DMS114 treated with DMSO at 0.1 percent for 48 hours (cell line): ENCODE results near the gene SAMD4A.

Experiments
- DNase-seq: peaks from one replicate; lab custom pipeline; 2025; ENCODE audit not compliant: unreplicated experiment; lab: John Stamatoyannopoulos, UW

SAMD4A gene

DNA sequence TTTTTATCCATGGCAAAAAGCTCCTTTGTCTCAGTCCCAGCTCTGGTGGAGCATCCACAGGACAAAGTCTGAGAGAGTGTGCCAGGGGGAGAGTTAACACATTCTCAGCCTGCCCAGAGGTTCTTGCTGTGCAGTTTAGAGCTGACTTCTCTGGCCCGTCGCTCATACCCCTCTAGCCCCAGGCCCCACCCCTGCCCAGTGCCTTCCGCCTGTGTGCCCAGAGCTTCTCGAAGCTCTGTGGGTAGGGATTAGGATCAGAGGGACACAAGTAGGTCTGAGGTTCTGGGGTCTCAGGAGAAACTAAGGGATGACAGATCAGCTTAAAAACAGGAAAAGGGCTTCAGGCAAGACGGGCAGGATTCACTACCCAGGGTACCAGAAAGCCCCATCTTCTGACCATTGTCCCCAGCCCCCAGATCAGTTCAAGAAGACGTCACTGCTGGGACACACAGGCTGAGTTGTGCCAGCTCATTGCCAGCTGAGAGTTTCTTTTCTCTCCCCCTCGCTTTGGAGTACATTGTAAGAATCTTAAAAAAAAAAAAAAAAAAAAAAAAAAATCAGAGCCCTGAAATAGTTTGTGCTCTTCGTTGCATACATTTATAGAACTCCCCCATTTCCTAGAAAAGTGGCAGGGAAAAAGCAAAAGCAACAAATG, 208.7 kb downstream of the SAMD4A start:
- no peak for DNase-seq

DNA sequence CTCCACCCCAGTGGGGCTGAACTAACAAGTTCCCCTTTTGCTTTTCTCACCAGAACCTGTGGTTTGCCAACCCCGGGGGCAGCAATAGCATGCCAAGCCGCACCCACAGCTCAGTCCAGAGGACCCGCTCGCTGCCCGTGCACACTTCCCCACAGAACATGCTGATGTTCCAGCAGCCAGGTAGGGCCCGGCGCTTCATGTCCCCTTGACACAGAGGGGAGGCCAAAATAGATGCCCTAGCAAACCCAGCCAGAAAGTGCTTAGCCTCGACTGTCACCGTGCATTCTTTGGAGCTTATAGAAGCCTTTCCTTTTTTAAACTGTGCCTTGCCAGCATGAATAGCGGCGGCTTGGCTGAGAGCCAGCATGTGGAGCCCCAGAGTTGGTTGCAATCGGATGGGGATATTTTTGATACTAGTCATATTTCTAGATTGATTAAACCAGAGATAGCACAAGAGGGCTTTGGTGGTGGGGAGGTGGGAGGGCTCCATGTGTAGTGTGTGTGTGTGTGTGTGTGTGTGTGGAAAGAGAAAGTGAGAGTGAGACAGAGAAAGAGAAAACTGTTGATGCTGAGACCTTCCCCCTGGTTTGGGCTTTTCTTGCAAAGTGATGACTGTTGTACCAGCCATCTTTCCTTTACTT, 209.6 kb downstream of the SAMD4A start:
- DNase-seq, result no peak

DNA sequence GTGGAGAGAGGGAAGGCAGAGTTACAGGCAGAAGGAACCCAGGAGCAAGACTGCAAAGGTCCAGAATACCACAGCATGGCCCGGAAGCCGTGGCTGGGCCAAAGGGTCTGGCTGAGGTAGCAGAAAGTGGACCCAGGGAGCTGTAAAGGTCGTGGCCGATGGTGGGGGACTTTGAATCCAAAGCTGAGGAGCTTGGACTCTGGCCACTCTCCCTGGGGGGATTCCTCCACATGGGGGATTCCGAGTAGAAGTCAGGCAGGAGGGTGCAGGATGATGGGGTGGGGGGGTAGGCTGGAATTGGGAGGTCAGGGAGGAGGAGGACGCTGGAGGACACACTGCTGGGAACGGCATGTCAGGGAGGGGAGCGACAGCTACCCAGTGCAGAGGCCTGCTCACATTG, 210.5 kb downstream of the SAMD4A start:
- DNase-seq, result no peak

DNA sequence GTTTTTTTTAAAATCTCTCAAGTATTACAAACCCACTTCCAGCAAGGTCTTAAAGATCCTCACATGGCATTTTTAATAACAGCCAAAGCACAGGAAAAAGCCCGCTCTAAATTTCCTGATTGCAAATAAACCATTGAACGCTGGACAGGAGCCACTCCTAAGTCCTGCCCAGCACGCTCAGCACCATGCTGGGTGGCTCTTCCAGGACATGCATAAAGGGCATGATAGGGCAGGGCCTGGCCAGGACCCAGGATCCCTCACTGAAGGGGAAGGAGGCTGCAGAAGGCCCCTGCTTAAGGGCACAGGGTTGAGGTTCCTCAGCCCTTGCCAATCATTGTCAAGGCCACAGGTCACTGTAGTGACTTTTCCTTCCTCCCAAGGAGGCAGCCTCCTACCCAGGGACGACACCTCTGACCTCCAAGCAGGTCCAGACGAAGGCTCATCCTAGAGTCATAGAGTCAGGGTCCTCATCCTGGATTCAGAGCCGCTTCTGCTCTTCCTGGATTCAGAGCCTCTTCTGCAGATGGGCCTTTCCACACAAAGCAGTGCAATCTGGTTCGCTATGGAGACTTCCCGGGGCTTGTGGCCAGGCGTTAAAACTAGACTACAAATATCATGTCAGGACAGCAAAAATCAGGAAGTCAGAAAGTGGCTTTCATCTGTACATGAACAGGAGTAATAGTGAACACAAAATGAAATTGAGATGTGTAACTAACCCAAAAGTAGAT, 211.9 kb downstream of the SAMD4A start:
- DNase-seq, result no peak

DNA sequence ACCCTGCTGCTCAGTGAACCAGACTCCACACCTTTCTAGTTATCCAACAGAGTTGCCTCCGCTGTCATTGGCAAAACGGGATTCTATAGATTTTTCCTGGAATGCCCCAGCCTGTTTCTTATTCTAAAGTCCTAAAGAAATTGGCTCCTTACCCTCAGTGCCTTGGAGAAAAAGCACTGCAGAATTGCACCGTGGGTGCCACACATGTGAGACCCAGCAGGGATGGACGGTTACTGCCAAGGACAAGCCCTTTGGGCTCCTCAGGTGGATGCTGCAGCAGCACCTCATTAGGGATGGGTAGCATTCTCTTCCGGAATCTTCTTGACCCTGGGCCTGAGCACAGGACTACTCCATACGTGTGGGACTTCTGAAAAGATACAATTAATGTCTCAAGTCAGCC, 214.2 kb downstream of the SAMD4A start:
- DNase-seq, result no peak

DNA sequence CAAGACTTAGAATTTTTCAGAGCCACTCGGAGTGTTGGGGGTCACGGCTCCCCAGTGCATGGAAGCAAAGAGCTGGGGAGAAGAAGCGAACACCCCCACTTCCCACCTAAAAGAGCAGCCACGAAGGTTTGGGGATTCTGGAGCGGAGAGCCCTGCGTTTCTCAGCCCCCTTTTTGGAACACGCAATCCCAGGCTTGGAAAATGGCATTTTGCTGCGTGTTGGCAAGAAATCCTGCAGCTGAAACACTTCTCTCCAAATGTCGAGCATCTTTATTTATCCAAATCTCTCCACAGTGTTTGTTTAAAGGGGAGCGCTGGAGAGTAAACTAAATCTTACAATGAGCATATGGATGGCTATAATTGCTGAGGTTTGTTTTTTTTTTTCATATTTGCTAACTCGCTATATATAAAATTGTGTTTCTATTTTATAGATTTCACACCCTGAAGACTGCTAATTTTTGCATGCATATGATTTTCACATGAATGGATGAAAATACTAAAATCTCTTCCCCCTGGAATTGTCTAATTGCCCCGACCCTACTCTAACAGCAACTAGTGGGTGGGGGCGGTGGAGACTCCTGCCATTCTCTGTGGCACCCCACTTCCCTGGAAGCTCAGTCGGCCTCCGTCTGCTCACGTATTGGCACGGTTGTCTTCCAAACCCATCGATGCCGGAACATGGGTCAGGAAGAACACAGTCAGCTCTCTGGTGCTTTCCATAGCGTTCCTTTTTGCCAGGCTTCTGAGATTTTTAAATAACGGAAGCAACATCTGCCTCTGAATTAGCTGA, 215.2 kb downstream of the SAMD4A start:
- DNase-seq, result no peak

DNA sequence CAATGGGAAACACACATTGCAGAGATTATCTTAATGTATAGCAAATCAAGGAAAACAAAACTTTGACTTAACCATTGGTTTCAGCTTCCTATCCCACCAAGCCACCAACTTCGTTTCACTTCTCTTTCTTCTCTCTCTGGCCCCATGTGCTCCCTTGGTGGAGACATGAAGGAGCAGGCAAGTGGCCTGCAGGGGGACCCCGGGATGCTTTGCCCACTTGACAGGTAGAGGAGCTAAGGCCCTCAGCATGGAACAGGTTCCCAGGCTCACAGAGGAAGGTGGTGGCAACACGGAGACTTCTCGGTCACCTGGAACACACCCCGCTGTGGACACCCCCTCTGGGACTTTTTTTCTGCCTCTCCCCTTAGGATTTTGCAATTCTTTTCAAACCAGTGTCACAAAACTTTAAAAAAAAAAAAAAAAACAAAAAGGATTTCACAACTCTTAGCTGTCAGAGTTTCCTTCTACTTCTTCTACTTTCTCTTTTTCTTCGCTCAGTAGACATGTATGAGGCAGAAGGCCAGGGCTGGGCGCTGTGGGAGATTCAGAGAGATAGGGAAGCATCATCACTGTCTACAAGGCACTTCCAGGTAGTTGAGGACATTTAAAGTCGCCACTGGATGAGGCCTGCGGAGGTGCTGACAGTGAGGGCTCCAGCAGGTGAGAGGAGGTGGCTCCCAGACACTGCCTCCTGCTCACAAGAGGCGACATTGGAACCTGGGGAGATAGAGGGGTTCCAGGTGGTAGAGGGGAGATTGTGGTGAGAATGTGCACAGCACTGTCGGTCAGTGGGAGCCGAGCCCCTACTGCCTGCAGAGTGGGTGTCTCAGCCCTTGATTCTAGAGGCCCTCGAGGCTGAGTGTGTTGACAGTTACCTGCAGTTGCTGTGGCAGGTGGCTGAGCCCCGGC, 216.1 kb downstream of the SAMD4A start:
- no peak for DNase-seq

DNA sequence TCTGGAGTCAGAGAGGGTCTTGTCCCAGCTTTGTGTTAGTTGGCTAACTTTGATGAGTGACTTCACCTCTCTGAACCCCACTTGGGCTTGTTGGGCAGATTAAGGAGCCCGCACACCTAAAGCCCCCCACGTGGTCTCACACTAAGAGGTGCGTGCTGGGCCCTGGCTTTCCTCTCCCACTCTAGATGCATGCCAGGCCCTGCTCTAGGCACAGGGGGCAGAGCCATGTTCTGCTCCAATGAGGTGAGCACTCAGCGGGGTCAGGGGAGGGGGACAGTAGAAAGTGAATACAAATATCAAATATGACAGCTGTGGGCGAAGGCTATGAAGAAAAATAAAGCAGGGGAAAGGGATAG, 216.7 kb downstream of the SAMD4A start:
- DNase-seq, result no peak

DNA sequence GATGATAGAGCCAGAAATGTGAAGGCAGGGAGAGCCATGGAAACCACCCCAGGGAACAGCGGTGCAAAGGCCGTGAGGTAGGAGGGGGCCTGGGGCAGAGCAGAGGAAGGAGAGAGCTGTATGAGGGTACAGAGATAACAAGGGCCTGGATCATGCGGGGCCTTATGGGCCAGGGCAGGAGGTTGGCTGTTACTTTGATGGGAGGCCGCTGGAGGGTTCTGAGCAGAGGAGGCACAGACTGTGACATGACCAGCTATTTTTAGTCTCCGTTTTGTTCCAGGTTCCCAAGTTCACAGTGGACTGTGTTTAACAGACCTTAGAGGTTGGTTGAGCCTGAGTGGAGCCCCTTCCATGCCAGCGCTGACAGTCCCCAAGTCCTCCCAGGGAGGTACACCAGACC, 217.1 kb downstream of the SAMD4A start:
- DNase-seq, result no peak

DNA sequence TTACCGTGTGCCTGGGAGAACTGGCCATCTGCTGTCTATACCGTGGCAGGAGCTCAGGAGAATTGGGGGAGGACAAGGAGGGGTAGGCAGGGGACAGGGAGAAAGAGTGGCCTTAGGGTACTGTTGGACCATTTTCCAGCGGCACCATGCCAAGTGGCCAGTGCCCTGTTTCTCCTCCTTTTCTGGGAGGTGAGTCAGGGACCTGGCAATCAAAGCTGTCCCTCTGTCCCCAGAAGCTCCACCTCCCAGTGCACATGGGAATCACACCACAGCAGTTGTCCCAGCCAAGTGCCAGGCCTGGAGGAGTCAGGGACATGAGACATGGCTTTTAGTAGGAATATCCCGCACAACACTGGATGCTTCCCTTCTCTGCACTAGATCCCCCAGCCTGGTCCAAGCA, 217.7 kb downstream of the SAMD4A start:
- no peak for DNase-seq

DNA sequence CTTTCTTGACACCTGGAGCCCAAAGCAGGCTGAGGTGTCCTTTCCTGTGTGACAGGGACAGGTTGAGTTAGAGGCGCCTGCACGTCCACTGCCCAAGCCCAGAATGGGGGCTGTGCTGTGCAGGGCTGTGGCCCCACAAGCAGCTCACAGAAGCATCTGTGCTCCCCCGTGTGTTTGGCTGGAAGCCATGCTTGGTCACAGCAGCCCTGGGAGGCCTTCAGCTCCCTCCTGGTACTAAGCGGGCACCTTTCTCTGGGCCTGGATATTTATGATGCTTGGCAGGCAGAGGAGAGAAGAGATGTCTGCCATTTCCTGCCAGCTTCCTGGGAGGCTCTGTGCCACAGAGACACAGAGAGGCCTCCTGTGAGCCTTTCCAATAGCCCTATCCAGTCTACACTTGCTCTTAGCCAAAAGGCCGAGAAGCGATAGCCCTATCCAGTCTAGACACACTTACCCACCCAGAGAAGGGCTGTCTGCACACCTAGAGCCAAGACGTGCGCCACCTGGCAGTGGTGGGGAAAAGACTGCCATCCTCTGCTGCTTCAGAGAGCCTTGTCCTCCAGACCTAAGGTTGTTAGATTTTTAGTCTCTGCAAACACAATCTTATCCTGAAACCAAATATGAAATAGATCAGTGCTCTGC, 218.3 kb downstream of the SAMD4A start:
- no peak for DNase-seq

DNA sequence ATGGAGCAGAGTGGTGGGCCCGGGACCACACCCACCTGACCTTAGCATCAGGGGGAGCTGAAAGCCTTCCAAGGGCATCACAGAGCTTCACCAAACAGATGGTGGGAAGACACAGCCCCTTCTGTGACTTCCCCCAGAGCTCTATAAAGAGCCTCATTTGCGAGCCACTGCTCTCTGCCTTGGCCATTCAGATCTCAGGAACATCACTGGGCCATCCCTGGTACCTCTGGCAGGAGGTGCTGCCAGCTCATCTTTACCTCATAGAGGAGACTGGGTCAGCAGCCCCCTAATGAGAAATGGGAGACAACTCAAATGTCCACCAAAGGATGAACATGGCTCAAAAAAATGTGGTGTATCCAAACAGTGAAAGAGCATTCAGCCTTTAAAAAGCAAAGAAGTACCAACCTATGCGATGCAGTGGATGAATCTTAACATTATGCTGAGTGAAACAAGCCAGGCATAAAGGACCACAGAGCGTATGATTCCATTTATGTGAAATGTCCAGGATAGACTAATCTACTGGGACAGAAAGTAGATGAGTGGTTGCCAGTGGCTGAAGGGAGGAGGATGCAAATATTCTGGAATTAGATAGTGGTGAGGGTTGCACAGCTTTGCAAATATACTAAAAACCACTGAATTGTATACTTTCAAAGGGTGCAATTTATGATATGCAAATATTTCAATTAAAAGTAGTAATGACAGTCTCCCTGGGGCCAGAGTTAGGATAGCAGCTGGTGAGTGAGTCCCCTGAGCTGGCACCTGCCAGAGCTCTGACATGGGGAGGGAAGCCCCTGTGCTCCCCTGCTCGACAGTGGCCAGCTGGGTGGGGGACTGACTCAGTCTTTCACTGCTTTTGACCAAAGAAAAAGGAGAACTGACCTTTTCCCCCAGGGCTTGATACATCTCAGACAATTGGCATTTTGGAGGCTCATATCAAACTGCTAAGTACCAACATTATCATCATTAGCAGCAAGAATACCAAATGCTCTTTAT, 219.1 kb downstream of the SAMD4A start:
- DNase-seq, result no peak

DNA sequence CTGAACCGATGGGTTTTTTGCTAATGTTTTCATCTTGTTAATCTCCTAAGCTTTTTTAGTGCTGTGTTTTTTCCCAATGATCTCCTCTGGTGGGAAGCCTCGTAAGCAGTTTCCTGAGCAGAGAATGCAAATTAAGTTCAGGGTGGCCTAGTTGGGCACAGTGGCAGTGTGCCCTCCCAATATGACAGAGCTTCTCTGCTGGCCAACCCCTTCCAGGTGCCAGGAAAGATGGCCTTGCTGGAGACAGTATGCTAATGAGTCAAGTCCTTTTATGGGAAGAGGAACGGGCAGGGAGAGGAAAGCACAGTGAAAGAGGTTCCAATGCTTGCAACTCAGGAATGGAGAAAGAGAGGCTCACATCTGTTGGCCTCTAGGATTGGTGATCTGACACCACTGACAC, 219.9 kb downstream of the SAMD4A start:
- DNase-seq, result no peak

DNA sequence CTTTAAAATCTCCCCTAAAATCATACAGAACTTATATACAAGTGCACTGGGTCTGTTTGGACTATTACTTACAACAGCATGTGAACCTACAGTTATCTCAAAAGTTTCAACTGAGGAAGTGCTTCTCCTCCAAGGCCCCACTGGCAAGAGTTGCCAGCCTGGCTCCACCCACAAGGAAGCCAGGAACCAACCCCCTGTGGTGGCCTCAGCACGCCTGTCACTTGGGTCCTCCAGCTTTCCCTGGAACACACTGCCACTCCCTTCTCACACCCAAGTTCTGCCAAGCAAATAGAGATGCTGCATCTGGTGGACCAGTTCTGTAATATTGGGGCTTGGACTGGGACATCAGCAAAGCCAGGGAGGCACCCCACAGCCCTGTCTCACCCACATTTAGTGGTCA, 220.3 kb downstream of the SAMD4A start:
- no peak for DNase-seq

DNA sequence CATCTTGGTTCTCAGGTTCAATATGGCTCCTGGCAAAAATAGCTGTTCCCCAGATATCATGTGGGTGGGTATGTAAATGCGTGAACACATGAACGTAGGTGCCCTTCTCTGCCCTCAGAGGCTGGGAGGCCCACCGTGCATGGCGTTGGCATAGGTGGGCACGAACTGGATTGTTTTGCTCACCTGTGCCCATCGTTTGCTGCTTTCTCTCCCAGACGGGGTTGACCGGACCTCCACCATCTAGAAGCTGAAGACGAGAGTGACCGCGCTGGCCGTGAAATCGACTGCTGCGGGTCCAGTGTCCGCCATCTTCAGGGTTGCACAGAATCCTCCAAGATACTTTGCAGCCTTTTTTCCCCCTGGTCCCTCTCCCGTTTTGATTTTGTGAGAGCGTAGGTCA, 221.8 kb downstream of the SAMD4A start:
- no peak for DNase-seq

DNA sequence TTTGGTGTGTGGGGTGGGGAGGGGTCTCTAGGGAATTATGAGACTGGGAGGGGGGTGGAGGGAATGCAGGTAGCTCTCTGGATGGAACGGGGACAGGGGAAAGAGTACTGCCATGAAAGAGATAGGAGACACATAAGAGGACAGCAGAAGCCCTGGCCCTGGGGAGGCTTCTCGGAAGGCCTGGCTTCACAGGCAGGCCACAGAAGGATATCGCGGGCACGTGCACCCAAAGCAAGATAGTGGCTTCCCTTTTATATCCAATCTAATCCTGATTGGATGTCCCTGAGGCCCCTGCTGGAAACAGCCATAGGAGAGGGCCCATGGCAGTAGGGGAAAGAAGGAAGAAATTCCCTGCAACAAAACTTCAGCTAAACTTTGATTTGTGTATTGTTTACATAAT, 222.2 kb downstream of the SAMD4A start:
- DNase-seq, result no peak

DNA sequence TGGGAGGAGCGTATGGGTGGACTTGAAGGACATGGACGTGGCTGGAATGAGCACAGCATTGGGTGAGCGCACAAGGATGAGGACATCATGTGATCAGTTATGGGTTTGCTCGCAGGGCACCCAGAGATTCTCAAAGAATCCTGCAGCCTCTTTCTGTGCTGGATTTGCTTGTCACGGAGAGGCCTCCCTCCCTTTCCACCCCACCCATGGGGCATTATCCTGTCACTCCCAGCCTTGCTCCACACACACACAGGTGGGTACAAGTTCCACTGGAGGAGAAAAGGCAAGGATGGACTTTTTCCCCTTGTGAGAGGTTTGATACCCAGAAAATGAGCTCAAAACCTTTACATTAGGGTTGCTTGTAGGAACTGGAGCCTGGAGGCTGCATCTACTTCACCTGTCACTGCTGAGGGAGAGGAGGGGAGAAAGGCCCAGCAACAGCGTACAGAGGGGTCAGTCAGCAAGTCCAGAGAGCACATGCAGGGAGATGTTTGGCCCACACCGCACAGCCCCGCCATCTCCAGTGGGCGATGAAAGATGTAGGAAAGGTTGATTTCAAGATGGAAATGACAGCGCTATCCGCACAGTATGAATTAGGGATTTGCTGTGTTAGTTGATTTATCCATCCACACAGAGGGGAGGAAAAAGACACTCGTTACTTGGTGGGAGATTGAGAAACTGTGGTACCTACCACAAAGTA, 223.0 kb downstream of the SAMD4A start:
- no peak for DNase-seq

DNA sequence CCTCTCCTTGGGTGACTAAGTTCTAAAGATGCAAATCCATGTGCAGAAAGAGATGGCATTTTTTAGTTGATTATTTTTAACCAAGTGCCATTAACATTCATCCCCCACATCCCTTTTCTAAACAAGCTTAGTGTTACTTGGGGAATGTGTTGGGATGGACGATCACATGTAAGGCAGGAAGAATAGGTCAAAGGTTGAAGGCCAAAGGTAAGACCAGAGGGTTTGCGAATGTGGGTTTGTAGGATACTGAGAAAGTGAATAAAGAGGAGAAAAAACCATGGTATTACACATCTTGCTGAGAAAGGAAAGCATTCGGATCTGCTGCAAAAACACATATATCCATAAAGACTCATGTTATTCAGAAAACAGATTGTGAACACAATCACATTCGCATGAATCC, 224.1 kb downstream of the SAMD4A start:
- DNase-seq, result no peak
